ENCODE data around the gene ECSIT.
"Not testable (repeated sequence)": the region's sequence is repeated elsewhere in the genome, so short reads cannot be mapped to it uniquely, and the experiment has no call there.

The ECSIT gene

GRCh38 chr19:11475861-11476260 is 53.1 kb downstream of the ECSIT start:
- DNase-seq = no peak

GRCh38 chr19:11475343-11475742 is 53.6 kb downstream of the ECSIT start:
- DNase-seq = not testable (repeated sequence)

- DNase-seq = no peak
Observed at GRCh38 chr19:11473725-11474124, 55.2 kb downstream of the ECSIT start.

GRCh38 chr19:11468266-11468845 is 60.6 kb downstream of the ECSIT start:
- not testable (repeated sequence) for DNase-seq

GRCh38 chr19:11465600-11465999 is 63.3 kb downstream of the ECSIT start:
- no peak for DNase-seq

GRCh38 chr19:11464333-11465265 is 64.3 kb downstream of the ECSIT start:
- no peak for DNase-seq

- DNase-seq = no peak
Observed at GRCh38 chr19:11463391-11463790, 65.5 kb downstream of the ECSIT start.

GRCh38 chr19:11461453-11461852 is 67.5 kb downstream of the ECSIT start:
- no peak for DNase-seq

GRCh38 chr19:11460207-11460606 is 68.7 kb downstream of the ECSIT start:
- no peak for DNase-seq

- not testable (repeated sequence) for DNase-seq
Observed at GRCh38 chr19:11458912-11459311, 70.0 kb downstream of the ECSIT start.

- DNase-seq = no peak
Observed at GRCh38 chr19:11458236-11458900, 70.6 kb downstream of the ECSIT start.

- no peak for DNase-seq
Observed at GRCh38 chr19:11457831-11458230, 71.1 kb downstream of the ECSIT start.

- no peak for DNase-seq
Observed at GRCh38 chr19:11457115-11457514, 71.8 kb downstream of the ECSIT start.

- no peak for DNase-seq
Observed at GRCh38 chr19:11456659-11457058, 72.3 kb downstream of the ECSIT start.

Measured in stimulated activated CD4-positive, alpha-beta T cell treated with anti-CD3 and anti-CD28 coated beads, Interleukin-4, amount 100 ng/mL, for 24 hours (primary cell).